Fibroblast of the aortic adventitia (primary cell): ENCODE measurements around the gene ARG2. TPM values are rescaled to one million over a fixed set of nuclear protein-coding genes. Genes with fewer than 3 reads are reported as not detected.

Source experiments
- DNase-seq: peaks from one replicate; pipeline ENCODE4 v3.0.0-alpha.2; 2010; ENCODE audit warnings: low read depth
- H3K4me3 ChIP-seq: 2 replicates; pipeline ENCODE4 v1.5.1; 2011; ENCODE audit warnings: low read depth, mild to moderate bottlenecking, control low read depth, low read length, moderate library complexity
- total RNA-seq: library from RNA; depleted of rRNA; stranded (reverse); fragments of >200 nt; gene quantifications from 2 replicates; pipeline ENCODE4 v1.2.3, GENCODE V29; 2012; ENCODE audit warnings: low replicate concordance
- TF ChIP-seq, protein P1 (sequence below): IDR thresholded peaks from 2 replicates; pipeline ENCODE4 v1.5.1; 2011; ENCODE audit warnings: mild to moderate bottlenecking, low read length, control low read depth, inconsistent platforms; ENCODE audit not compliant: insufficient read depth

The ARG2 gene
- total RNA-seq, 1 donor = 7.0 TPM

DNA sequence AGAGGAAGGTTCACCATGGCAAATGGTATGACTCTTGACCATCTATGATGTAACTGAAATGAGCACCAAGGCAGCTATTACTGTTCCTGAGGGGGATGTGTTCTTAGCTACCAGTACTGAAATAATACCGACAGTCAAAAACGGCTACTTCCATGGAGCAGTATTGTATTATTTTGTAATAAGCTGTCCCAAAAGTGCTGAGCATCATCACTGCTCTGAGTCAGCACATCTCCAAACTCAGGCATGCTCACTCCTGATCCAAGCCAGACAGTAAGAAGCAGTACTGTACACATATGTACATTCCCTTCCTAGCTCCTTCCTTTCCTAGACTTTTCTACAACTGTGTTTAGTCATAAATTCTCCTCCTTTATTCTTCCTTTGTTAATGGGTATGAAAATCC is 46.1 kb downstream of the ARG2 start:
- DNase-seq = peak; percentile 80
- no peak overlapping the region for H3K4me3 ChIP-seq
- TF ChIP-seq, protein P1, sequence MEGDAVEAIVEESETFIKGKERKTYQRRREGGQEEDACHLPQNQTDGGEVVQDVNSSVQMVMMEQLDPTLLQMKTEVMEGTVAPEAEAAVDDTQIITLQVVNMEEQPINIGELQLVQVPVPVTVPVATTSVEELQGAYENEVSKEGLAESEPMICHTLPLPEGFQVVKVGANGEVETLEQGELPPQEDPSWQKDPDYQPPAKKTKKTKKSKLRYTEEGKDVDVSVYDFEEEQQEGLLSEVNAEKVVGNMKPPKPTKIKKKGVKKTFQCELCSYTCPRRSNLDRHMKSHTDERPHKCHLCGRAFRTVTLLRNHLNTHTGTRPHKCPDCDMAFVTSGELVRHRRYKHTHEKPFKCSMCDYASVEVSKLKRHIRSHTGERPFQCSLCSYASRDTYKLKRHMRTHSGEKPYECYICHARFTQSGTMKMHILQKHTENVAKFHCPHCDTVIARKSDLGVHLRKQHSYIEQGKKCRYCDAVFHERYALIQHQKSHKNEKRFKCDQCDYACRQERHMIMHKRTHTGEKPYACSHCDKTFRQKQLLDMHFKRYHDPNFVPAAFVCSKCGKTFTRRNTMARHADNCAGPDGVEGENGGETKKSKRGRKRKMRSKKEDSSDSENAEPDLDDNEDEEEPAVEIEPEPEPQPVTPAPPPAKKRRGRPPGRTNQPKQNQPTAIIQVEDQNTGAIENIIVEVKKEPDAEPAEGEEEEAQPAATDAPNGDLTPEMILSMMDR = no peak

DNA sequence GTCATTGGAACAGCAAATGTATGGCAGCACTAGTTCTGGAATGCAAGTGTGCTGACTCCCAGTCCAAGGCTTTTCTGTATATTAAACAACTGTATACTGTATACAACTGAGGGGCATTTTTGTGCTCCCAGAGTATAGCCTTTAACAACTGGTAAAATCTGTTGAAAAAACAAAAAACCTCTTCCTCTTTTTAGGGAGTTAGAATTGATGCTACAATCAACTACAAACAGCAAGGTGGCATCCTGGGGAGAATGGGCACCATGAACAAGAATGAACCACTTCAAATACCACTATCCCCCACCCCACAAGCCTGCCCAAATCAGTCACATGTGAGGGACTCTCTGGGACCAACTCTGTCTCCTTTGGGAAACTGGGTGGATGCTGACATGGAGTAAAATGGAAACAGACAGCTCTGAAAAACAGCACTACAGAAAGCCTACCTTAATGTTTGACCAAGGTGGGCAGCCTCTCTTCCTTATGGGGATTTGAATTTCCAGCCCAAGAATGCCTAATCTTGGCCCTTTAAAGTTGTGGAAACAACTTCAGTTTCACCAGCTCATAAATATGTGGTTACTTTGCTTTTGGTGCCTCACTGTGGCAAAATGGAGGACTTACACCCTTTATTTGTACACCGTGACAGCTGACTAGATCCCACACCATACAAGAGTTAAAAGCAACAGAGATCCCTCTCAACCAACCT is 47.2 kb downstream of the ARG2 start:
- no peak overlapping the region for H3K4me3 ChIP-seq
- TF ChIP-seq, protein P1 = peak; percentile 66
- peak; percentile 86 for DNase-seq

DNA sequence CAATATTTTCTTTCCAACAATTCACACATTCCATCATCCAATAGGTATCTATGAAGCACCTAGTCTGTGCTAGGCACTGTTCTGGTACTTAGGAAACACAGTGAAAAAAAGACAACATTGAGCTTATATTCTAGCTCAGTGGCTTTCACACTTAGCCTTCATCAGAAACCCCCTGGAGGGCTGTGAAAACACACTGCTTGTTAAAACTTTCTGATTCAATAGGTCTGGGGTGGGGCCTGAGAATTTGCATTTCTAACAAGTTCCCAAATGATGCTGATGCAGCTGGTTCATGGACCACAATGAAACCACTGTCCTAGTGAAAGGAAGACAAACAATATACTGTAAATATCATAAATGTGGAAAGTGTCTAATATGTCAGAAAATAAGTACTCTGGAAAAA is 48.8 kb downstream of the ARG2 start:
- H3K4me3 ChIP-seq = no peak overlapping the region
- DNase-seq = no peak
- TF ChIP-seq, protein P1 = no peak

DNA sequence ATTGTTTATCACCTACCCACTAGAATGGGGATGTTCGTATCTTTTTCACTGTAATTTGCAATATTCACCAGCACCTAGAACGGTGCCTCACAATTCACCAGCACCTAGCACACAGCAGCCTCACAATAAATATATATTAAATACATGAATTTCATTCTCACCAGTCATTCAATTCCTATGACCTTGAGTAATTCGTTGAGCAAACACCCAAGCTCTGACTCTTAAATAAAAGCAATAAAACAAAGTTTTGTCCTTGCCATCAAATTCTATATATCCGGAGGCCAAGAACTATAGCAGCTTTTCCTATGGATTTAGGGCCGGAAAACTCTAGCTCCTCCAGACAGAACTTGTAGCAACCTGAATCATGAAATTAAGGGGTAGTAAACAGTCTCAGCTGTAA is 53.7 kb downstream of the ARG2 start:
- TF ChIP-seq, protein P1 = no peak
- peak overlapping the region; percentile 89 for H3K4me3 ChIP-seq
- peak; percentile 6 for DNase-seq

DNA sequence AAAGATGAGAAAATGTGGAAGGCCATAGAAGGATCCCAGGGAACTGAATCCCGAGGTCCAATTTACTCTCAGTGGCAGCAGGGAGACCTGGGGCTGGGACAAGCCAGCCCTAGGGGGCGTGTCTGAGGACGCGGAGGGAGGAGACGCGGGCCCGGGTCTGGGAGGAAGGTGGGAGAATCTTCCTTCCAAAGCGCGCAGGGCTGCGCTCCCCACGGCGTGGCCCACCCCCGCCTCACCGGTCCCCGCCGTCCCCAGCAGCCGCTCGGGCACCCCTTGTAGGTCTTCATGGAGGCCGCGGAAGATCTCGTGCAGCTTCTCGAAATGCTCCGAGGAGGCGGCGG is 54.4 kb downstream of the ARG2 start:
- H3K4me3 ChIP-seq = peak overlapping the region; percentile 89
- DNase-seq = peak; percentile 30
- TF ChIP-seq, protein P1 = peak; percentile 26

DNA sequence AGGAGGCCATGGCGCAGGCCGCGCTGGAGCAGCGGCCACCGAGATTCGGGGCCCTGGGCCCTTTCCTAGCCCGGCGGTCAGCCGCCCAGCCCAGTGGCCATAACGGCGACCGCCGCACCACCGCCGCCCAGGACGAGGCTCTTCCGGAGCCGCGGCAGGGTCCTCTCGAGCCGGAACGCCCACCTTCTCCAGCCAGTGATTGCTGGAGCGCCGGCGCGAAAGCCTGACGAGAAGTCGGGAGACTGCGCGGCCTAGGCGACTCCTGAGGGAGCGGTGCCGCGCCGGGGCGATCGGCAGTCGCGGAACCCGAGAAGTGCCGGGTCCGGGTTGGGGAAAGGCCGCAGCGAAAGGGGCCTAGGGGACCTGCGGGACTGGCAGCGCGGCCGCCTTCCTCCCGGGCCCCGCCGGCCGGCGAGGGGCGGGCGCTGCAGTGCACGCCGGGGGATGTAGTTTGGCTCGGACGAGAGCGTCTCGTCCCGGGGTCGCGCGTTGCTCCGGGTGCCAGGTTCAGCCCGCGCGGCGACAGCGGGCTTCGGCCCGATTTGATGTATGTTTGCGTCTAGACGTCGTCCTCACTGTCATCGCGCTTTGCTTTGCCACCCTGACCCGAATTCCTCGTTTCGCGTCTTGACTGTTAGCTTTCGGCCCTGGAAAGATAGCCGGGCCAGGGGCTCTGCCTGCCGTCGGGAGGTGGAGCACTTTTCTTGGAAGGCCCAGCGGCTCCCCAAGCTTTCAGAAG is 54.9 kb downstream of the ARG2 start, which contains the start of gene VTI1B:
Gene VTI1B (minus strand): TSS at position 153 of the 739 bp plus-strand sequence. CDS start 143 bp downstream, at position 10.
- peak; percentile 68 for DNase-seq
- peak within 1 kb of the TSS; percentile 89 for H3K4me3 ChIP-seq
- TF ChIP-seq, protein P1 = peak; percentile 25
